Adrenal gland (tissue), 12 donors: ENCODE results near the gene KDM4D. TPM values are rescaled to one million over a fixed set of nuclear protein-coding genes. Genes with fewer than 3 reads are reported as not detected.

Experiments used
- DNase-seq, 7 donors: peaks; one replicate each; pipeline ENCODE4 v3.0.0-alpha.2; 2019 to 2020
- H3K27ac ChIP-seq, 5 donors: fragments of 200-600 bp; sonication (generic) in 4 of 5; 1 replicate in 3 of 5; 2 replicates in 2 of 5; pipeline versions ENCODE4 v1.5.1 to v1.8.0; 2016 to 2020; ENCODE audit warnings: mild to moderate bottlenecking in 1 of 5
- H3K27me3 ChIP-seq: fragments of 200-600 bp; 2 replicates; pipeline ENCODE4 v1.8.0; 2021
- H3K36me3 ChIP-seq, 2 donors: fragments of 200-600 bp; replicated peaks in 1 of 2; 1 replicate in 1 of 2; 2 replicates in 1 of 2; pipeline versions ENCODE4 v1.5.1 to v1.8.0; 2018 to 2022
- H3K4me1 ChIP-seq, 2 donors: fragments of 200-600 bp; replicated peaks in 1 of 2; 1 replicate in 1 of 2; 2 replicates in 1 of 2; pipeline versions ENCODE4 v1.5.1 to v1.8.0; 2018 to 2021
- H3K4me3 ChIP-seq, 4 donors: fragments of 200-600 bp; sonication (generic) in 3 of 4; one replicate each; pipeline ENCODE4 v1.5.1; 2016 to 2018
- H3K9me3 ChIP-seq, 3 donors: fragments of 200-600 bp; sonication (generic) in 1 of 3; replicated peaks in 1 of 3; 1 replicate in 2 of 3; 2 replicates in 1 of 3; pipeline versions ENCODE4 v1.5.1 to v1.8.0; 2016 to 2021
- POLR2A ChIP-seq, 2 donors: fragments of 450-650 bp; IDR thresholded peaks; one replicate each; pipeline ENCODE4 v1.6.1; 2017; ENCODE audit warnings: antibody characterized with exemption in 2 of 2, mild to moderate bottlenecking in 2 of 2, moderate library complexity in 1 of 2
- WGBS, 4 donors: extraction: QIAGEN DNeasy Blood & Tissue Kit in 2 of 4; methylation state at CpG; one replicate each; pipeline versions ENCODE4 v1.1.5 to v1.1.7; 2013 to 2017; 5-methylcytosine and 5-hydroxymethylcytosine counted together
- intact Hi-C, 2 donors: fragments of 100-400 bp; cut with DNase I; formaldehyde crosslinking; loops; one replicate each; pipeline versions ENCODE4 v1.14.1 to v1.15.0; 2022 to 2023
- polyA plus RNA-seq, 3 donors: library from polyadenylated mRNA; stranded (reverse); fragments of 200-250 nt in 2 of 3; fragments of 350-450 nt in 1 of 3; fragmentation: Illumina TruSeq in 1 of 3; extraction: RNeasy Lipid Tissue Mini Kit (QIAGEN cat#74804) in 1 of 3; gene quantifications; one replicate each; pipeline ENCODE4 v1.2.3, GENCODE V29; 2013 to 2014
- total RNA-seq, 9 donors: library from RNA; depleted of rRNA in 4 of 9; stranded (reverse); fragments of >200 nt in 4 of 9; fragments of 120-200 nt in 1 of 9; fragmentation: NEBNext Ultra II Directional in 1 of 9; extraction: Animal tissue kit (Norgen Biotek cat#: 25700) in 1 of 9; gene quantifications; one replicate each; pipeline versions ENCODE4 v1.1.0 to v1.2.4, GENCODE V29; 2013 to 2023
- TF ChIP-seq, protein P1 (sequence below), 6 experiments: fragments of 450-650 bp in 4 of 6; fragments of 200-600 bp in 2 of 6; sonication (generic) in 1 of 6; IDR thresholded peaks; 1 replicate in 5 of 6; 2 replicates in 1 of 6; pipeline versions ENCODE4 v1.5.1 to v1.8.0; 2016 to 2021; ENCODE audit warnings: antibody characterized with exemption in 6 of 6, mild to moderate bottlenecking in 2 of 6, moderate library complexity in 1 of 6
- donor health status: healthy with polysubstance abuse.
- donor health status: Bipolar disorder and iron deficiency.
- donor health status: DM: yes; HTN: yes; CAD: no.
- donor health status: DM: no; HTN: no; CAD: no.
- donor health status: DM: no; HTN: no; CAD: no.
- donor health status: DM: yes; HTN: yes; CAD: no.

KDM4D gene
- total and polyA plus RNA-seq, 12 donors: 0.40 to 2.4 (median 1.2) TPM

DNA sequence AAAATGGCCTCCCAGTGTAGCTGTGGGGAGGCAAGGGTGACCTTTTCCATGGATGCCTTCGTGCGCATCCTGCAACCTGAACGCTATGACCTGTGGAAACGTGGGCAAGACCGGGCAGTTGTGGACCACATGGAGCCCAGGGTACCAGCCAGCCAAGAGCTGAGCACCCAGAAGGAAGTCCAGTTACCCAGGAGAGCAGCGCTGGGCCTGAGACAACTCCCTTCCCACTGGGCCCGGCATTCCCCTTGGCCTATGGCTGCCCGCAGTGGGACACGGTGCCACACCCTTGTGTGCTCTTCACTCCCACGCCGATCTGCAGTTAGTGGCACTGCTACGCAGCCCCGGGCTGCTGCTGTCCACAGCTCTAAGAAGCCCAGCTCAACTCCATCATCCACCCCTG is 24.8 kb downstream of the KDM4D start:
- no peak overlapping the region for H3K27ac ChIP-seq
- WGBS, 4 donors: 90 to 98% (median 95%) methylated on average over 2 to 13 of the region's 13 CpGs

DNA sequence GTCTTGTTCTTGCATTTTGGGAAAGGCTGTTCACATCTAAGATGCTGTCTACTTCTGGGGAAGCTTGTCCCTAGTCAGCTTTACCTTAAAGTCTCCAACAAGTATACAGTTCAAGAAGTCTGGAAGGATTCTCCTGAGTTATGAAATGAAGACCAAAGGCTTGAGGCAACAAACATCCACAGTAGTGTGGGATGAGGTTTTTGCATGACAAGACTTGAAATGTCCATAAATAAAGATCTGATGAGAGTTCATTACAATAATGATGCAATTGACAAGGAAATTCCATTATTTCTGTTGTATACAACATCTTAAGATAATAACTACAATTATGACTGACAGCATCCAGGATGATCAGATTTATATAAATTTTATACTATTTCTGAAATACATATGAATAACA is 30.2 kb downstream of the KDM4D start:
- no peak for DNase-seq
- Histone ChIP-seq H3K4me1 (no peaks in the 10 kb centered on the region), H3K9me3 (no peaks in the 10 kb centered on the region), H3K4me3 (no peak overlapping the region), H3K27me3 (no peaks in the 10 kb centered on the region), H3K36me3 (no peaks in the 10 kb centered on the region), H3K27ac (no peak overlapping the region)
- TF ChIP-seq, protein P1, sequence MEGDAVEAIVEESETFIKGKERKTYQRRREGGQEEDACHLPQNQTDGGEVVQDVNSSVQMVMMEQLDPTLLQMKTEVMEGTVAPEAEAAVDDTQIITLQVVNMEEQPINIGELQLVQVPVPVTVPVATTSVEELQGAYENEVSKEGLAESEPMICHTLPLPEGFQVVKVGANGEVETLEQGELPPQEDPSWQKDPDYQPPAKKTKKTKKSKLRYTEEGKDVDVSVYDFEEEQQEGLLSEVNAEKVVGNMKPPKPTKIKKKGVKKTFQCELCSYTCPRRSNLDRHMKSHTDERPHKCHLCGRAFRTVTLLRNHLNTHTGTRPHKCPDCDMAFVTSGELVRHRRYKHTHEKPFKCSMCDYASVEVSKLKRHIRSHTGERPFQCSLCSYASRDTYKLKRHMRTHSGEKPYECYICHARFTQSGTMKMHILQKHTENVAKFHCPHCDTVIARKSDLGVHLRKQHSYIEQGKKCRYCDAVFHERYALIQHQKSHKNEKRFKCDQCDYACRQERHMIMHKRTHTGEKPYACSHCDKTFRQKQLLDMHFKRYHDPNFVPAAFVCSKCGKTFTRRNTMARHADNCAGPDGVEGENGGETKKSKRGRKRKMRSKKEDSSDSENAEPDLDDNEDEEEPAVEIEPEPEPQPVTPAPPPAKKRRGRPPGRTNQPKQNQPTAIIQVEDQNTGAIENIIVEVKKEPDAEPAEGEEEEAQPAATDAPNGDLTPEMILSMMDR (IDR thresholded peaks at IDR 0.05): no peak
- TF ChIP-seq POLR2A (IDR thresholded peaks at IDR 0.05): no peak
- intact Hi-C loops: no loop called here

More for the DNA sequence above, 24.8 kb downstream of the KDM4D start:
- Histone ChIP-seq H3K9me3 (no peaks in the 10 kb centered on the region), H3K4me1 (no peaks in the 10 kb centered on the region), H3K4me3 (no peak overlapping the region), H3K36me3 (no peaks in the 10 kb centered on the region), H3K27me3 (no peaks in the 10 kb centered on the region)
- no peak for DNase-seq
- intact Hi-C loops: no loop called here
- TF ChIP-seq POLR2A (IDR thresholded peaks at IDR 0.05): no peak
- TF ChIP-seq, protein P1 (IDR thresholded peaks at IDR 0.05): no peak

DNA sequence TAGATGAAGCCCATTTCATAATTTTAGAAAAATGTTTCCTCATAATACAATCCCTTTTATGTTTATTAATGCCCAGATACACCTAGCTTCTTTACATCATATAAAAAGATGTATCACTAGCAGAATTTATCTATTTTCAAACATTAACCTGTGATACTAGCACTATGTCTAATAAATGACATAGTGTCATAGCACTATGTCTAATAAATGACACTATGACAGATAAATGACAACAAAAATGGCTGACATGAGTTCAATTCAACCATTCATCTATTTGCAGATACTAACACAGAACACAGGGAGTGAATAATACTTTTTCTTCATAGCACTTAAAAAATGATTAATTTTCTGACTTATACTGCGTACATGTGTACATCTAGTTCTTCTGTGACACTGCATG is 32.1 kb downstream of the KDM4D start:
- Histone ChIP-seq H3K4me3 (no peak overlapping the region), H3K9me3 (no peaks in the 10 kb centered on the region), H3K36me3 (no peaks in the 10 kb centered on the region), H3K27ac (no peak overlapping the region), H3K4me1 (no peaks in the 10 kb centered on the region), H3K27me3 (no peaks in the 10 kb centered on the region)
- WGBS, 4 donors: 85 to 87% (median 86%) methylated on average over 1 of the region's 1 CpG
- TF ChIP-seq, protein P1 (IDR thresholded peaks at IDR 0.05): no peak
- no peak for TF ChIP-seq POLR2A (IDR thresholded peaks at IDR 0.05)
- intact Hi-C loops: no loop called here
- DNase-seq: no peak

- DNase-seq: no peak
- intact Hi-C loops: no loop called here
- no peaks in the 10 kb centered on the region for H3K36me3 ChIP-seq
- no peaks in the 10 kb centered on the region for H3K4me1 ChIP-seq
- TF ChIP-seq, protein P1 (IDR thresholded peaks at IDR 0.05): no peak
- no peak for TF ChIP-seq POLR2A (IDR thresholded peaks at IDR 0.05)
- no peak overlapping the region for H3K27ac ChIP-seq
- no peaks in the 10 kb centered on the region for H3K9me3 ChIP-seq
- no peaks in the 10 kb centered on the region for H3K27me3 ChIP-seq
- no peak overlapping the region for H3K4me3 ChIP-seq
These were observed 37.9 kb downstream of the KDM4D start for GRCh38 chr11:95011376-95011775.
